Astrocyte (in vitro differentiated cells and primary cell): ENCODE results near the gene MTA2.

Experiments used
- CTCF ChIP-seq: IDR thresholded peaks from 2 replicates; pipeline ENCODE4 v1.5.1; 2011; ENCODE audit warnings: low read depth, mild to moderate bottlenecking, inconsistent platforms, low read length, moderate library complexity; ENCODE audit not compliant: insufficient read depth
- EZH2 ChIP-seq: IDR thresholded peaks from 2 replicates; pipeline ENCODE4 v1.6.1; 2012; ENCODE audit warnings: mild to moderate bottlenecking, low read length, inconsistent platforms; ENCODE audit not compliant: insufficient read depth

GRCh38 chr11:62649486-62649885 lies 47.8 kb upstream of the MTA2 start:
- TF ChIP-seq CTCF (no peak), EZH2 (no peak)
